Activated T-helper 1 cell treated with anti-CD3 and anti-CD28 coated beads, Interleukin-12 subunit alpha, Interleukin-12 subunit beta, Interleukin-2, Interleukin-4 antibody, amounts not matched to agents 30 ng/mL and 10 ng/mL and 1 ng/mL, durations not matched to agents 14 hours and 24 hours and 36 hours (primary cell): Measurements from ENCODE around the gene KCNQ5. TPM values are rescaled to one million over a fixed set of nuclear protein-coding genes. Genes with fewer than 3 reads are reported as not detected.

Experiments used
- DNase-seq: peaks from one replicate; pipeline ENCODE4 v3.0.0; 2021; ENCODE audit warnings: low spot score
- H3K27ac Mint-ChIP-seq: one replicate; pipeline ENCODE4 v1.8.0; 2021; ENCODE audit warnings: mild to moderate bottlenecking, mixed read lengths
- H3K27me3 Mint-ChIP-seq: one replicate; pipeline ENCODE4 v1.8.0; 2022; ENCODE audit warnings: mild to moderate bottlenecking, moderate library complexity, mixed read lengths; ENCODE audit not compliant: insufficient read depth
- H3K36me3 Mint-ChIP-seq: one replicate; pipeline ENCODE4 v1.8.0; 2021; ENCODE audit warnings: low read depth, mixed read lengths
- H3K4me1 Mint-ChIP-seq: one replicate; pipeline ENCODE4 v1.8.0; 2021; ENCODE audit warnings: low read depth, mixed read lengths
- H3K4me3 Mint-ChIP-seq: one replicate; pipeline ENCODE4 v1.8.0; 2021; ENCODE audit warnings: mild to moderate bottlenecking, moderate library complexity, mixed read lengths
- H3K9me3 Mint-ChIP-seq: one replicate; pipeline ENCODE4 v1.8.0; 2021; ENCODE audit warnings: mixed read lengths
- intact Hi-C: fragments of 100-400 bp; cut with micrococcal nuclease; formaldehyde crosslinking; loops from one replicate; pipeline ENCODE4 v1.15.1; 2024
- total RNA-seq: library from RNA; stranded (reverse); gene quantifications from 2 replicates; pipeline ENCODE4 v1.2.3, GENCODE V29; 2022

KCNQ5 gene
- total RNA-seq, 1 donor from 2014 or later, result 12.6 TPM

DNA sequence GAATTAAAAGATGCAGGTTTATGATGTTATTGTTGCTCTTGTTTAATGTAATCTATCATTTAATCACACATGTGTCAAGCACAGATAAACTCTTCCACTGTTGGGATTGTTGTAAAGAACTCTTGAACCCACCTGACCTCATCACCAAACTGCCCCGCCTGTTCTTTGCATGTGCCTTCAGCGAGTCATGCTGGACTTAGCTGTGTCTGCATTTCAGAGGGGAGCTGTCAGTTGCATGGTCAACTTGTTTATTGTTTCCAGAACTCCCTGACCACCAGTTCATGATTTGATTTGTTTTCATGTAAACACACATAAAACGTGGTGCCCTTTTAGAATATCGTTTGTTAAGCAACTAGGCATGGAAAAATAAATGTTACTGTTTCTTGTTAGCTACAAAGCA, 509.8 kb downstream of the KCNQ5 start:
- Mint-ChIP-seq H3K27me3 (peaks cover 11% of the 10 kb centered on the region), H3K27ac (no peak overlapping the region), H3K4me1 (peaks cover 5% of the 10 kb centered on the region), H3K4me3 (no peak overlapping the region), H3K9me3 (no peaks in the 10 kb centered on the region), H3K36me3 (no peaks in the 10 kb centered on the region)
- DNase-seq, result no peak
- intact Hi-C loops, result loop anchor here (2.0 to 5.0 kb wide), 2 partner anchors 49 to 609 kb away; no protein-coding TSS in a partner anchor

DNA sequence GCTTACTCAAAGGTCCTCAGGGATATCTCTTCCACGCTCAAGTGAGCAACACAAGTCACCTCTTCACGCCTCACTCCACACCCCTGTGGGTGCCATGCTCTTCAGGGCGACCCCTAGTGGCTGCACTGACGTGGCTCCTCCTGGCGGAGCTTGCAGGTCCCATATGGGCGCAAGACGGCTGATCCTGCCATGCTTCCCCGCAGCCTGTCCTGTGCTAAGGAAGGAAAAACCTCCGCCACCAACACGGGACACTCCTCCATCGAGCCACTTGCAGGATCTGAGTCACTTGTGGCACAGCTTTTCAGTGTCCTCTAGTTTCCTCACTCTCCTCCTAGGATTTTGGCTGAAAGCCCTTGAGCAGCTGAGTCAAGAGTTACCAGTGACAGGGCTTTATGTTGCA, 512.7 kb downstream of the KCNQ5 start:
- Mint-ChIP-seq H3K36me3 (no peaks in the 10 kb centered on the region), H3K4me3 (no peak overlapping the region), H3K4me1 (peaks cover 3% of the 10 kb centered on the region), H3K27ac (no peak overlapping the region), H3K27me3 (peaks cover 4% of the 10 kb centered on the region), H3K9me3 (no peaks in the 10 kb centered on the region)
- intact Hi-C loops, result loop anchor here (5.0 kb wide), 1 partner anchor 612 kb away; no protein-coding TSS in a partner anchor
- DNase-seq, result no peak

DNA sequence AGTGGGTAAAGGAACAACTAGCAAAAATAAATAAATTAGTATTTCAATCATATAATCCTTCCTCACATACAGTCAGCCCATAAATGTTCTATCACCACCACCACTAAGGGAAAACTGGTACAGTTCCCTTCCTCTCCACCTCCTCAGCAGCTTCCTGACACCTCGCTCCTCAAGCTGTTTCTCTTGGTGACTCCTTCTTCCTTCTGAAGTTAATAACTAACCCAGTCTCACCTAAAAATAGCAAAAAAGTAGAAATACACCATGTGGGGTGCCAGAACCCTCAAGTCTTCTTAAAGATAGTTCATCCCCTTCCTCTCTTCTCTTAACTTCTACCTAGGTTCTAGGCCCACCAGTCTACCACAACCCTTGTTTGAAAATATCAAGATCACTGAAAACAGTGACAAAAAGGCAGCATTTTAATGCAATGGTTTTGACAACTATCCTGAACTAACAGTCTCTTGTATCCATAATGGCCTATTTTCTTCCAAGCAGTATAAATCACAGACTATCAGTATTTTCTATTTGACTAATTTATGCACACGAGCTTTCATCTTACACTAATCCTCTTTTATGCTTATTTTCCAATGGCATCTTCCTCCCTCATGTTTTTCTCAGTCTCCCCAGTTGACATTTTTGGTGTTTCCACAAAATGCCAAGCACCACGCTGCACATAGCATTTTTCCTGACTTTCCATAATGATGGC, 518.0 kb downstream of the KCNQ5 start:
- Mint-ChIP-seq H3K27ac (no peak overlapping the region), H3K36me3 (no peaks in the 10 kb centered on the region)
- intact Hi-C loops, result no loop called here

DNA sequence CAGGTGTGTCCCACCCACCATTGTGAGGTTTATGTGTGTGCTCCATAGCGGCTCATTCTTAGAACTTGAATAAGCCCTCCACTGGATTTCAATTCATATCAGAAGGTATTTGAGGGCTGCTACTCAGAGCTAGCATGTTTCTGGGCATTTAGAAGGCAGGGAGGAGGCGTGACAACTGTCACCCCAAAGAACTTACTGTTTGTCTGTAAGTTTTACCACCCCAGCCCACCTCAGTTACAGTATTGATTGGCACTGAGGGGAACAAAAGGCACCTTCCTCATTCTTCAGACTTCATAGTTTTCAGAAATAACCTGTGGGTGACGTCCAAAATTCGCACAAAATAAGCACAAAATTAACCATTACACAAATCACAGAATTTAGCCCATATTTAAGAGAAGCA, 521.7 kb downstream of the KCNQ5 start:
- no peak overlapping the region for H3K27ac Mint-ChIP-seq
- H3K4me1 Mint-ChIP-seq, result no peaks in the 10 kb centered on the region
- intact Hi-C loops, result no loop called here
- no peaks in the 10 kb centered on the region for H3K36me3 Mint-ChIP-seq
- H3K27me3 Mint-ChIP-seq, result peaks cover 2% of the 10 kb centered on the region
- DNase-seq, result no peak
- H3K9me3 Mint-ChIP-seq, result no peaks in the 10 kb centered on the region
- no peak overlapping the region for H3K4me3 Mint-ChIP-seq

More for the DNA sequence above, 518.0 kb downstream of the KCNQ5 start:
- Mint-ChIP-seq H3K27me3 (no peaks in the 10 kb centered on the region), H3K4me3 (no peak overlapping the region), H3K9me3 (no peaks in the 10 kb centered on the region), H3K4me1 (no peaks in the 10 kb centered on the region)
- DNase-seq, result no peak

DNA sequence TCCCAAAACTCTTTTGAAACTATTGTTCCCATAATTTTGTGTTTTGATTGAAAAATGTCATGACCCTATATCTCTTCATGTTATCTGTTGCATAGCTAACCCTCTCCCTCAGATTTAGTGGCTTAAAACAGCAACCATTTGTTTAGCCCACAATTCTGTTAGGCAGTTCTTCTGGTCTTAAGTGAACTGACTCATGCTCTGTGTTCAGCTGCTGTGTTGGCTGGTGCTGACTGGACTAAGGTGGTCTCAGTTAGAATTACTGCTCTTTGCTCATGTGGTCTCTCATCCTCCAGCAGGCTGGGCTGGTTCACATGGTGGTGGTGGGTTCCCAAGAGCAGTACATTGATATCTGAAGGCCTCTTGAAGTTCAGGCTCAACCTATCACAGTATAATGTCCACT, 522.7 kb downstream of the KCNQ5 start:
- no peaks in the 10 kb centered on the region for H3K36me3 Mint-ChIP-seq
- H3K27me3 Mint-ChIP-seq, result peaks cover 2% of the 10 kb centered on the region
- H3K4me1 Mint-ChIP-seq, result no peaks in the 10 kb centered on the region
- intact Hi-C loops, result no loop called here
- H3K4me3 Mint-ChIP-seq, result no peak overlapping the region
- DNase-seq, result no peak
- H3K27ac Mint-ChIP-seq, result no peak overlapping the region
- H3K9me3 Mint-ChIP-seq, result no peaks in the 10 kb centered on the region

DNA sequence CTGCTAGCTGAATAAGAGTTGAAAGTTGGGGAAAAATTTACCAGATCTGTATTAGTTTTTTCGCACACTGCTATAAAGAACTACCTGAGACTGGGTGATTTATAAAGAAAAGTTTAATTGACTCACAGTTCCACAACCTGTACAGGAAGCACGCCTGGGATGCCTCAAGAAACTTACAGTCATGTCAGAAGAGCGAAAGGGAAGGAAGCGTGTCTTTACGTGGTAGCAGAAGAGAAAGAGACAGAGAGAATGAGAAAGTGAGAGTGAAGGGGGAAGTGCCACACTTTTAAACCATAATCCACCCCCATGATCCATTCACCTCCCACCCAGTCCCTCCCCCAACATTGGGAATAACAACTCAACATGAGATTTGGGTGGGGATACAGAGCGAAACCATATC, 523.8 kb downstream of the KCNQ5 start:
- no peaks in the 10 kb centered on the region for H3K4me1 Mint-ChIP-seq
- H3K36me3 Mint-ChIP-seq, result no peaks in the 10 kb centered on the region
- no peak overlapping the region for H3K4me3 Mint-ChIP-seq
- H3K27ac Mint-ChIP-seq, result no peak overlapping the region
- H3K27me3 Mint-ChIP-seq, result peaks cover 2% of the 10 kb centered on the region
- intact Hi-C loops, result no loop called here
- no peak for DNase-seq
- no peaks in the 10 kb centered on the region for H3K9me3 Mint-ChIP-seq

DNA sequence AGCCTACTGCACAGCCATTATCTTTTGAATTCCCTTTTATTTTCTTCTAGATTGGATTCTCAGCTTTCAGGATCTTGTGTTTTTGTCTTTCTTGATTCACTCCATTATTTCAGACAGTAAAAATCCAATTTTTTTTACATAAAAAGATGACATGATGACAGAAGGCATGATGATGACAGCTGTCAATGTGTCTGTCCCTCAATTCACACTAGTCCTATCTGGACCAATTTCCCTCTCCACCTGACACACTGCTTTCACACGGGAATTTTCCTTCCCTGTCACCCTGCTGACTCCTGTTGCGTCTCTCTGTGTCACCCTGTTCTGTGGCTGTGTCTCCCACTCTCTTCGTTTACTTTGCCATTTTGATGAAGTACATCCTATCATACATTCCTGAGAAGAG, 529.9 kb downstream of the KCNQ5 start:
- intact Hi-C loops, result no loop called here
- Mint-ChIP-seq H3K9me3 (no peaks in the 10 kb centered on the region), H3K36me3 (no peaks in the 10 kb centered on the region), H3K4me1 (no peaks in the 10 kb centered on the region), H3K27me3 (no peaks in the 10 kb centered on the region), H3K27ac (no peak overlapping the region), H3K4me3 (no peak overlapping the region)
- DNase-seq, result no peak

DNA sequence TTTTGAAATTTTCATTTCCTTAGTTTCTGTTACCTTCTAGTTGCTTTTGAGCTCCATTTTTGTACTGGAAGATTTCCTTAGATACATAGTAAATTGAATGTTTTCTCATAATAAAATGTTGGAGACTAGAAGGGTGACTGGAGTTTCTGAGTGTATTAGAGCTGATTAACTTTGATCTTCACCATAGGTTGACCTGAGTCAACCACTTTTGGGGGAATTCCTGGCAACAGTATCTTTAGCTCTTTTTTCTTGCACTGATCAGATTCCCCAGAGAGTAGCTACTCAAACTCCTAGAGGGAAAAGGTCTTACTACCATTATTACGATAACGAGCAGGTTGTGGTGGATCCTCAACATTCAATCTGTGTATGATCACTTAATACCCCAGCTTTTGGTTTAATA, 530.7 kb downstream of the KCNQ5 start:
- no peaks in the 10 kb centered on the region for H3K27me3 Mint-ChIP-seq
- no peak overlapping the region for H3K27ac Mint-ChIP-seq
- H3K4me1 Mint-ChIP-seq, result no peaks in the 10 kb centered on the region
- H3K4me3 Mint-ChIP-seq, result no peak overlapping the region
- no peak for DNase-seq
- H3K36me3 Mint-ChIP-seq, result no peaks in the 10 kb centered on the region
- intact Hi-C loops, result no loop called here
- H3K9me3 Mint-ChIP-seq, result no peaks in the 10 kb centered on the region

DNA sequence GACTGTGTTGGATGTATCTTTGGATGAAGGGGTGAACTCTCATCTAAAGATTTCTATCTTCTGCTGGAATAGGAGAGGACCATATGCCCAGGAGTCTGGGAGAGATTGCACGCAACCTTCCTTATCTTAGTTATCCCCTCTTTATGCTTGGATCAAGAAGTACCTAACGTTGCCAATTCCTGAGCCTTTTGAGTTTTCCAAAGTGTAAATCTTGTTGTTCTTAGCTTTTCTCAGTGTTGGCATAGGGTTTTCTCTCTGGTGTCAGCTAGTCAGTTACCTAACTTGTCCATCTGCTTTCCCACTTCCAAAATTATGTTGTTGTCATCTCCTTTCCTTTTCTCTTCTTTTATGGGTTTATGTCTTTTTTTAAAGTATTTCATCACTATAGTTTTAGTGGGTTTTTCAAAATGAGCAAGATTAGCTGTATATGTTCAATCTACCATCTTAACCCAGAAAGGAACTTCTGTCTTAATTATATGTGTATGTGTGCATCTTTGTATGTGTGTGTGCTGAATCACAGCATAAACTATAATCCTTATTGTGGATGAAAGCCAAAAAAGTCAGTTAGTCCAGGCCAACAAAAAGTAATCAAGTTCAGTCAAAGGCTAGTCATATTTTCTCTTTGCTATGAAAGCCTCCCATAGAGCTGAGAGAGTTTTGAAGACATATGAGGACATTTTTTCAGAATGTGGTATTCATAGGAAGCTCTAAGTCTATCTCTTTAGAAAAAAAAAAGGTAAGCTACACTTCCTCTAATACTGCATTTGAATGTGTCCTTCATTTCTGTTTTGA, 531.3 kb downstream of the KCNQ5 start:
- no peaks in the 10 kb centered on the region for H3K9me3 Mint-ChIP-seq
- no peak overlapping the region for H3K27ac Mint-ChIP-seq
- DNase-seq, result no peak
- no peaks in the 10 kb centered on the region for H3K4me1 Mint-ChIP-seq
- intact Hi-C loops, result no loop called here
- H3K27me3 Mint-ChIP-seq, result no peaks in the 10 kb centered on the region
- no peak overlapping the region for H3K4me3 Mint-ChIP-seq
- no peaks in the 10 kb centered on the region for H3K36me3 Mint-ChIP-seq

DNA sequence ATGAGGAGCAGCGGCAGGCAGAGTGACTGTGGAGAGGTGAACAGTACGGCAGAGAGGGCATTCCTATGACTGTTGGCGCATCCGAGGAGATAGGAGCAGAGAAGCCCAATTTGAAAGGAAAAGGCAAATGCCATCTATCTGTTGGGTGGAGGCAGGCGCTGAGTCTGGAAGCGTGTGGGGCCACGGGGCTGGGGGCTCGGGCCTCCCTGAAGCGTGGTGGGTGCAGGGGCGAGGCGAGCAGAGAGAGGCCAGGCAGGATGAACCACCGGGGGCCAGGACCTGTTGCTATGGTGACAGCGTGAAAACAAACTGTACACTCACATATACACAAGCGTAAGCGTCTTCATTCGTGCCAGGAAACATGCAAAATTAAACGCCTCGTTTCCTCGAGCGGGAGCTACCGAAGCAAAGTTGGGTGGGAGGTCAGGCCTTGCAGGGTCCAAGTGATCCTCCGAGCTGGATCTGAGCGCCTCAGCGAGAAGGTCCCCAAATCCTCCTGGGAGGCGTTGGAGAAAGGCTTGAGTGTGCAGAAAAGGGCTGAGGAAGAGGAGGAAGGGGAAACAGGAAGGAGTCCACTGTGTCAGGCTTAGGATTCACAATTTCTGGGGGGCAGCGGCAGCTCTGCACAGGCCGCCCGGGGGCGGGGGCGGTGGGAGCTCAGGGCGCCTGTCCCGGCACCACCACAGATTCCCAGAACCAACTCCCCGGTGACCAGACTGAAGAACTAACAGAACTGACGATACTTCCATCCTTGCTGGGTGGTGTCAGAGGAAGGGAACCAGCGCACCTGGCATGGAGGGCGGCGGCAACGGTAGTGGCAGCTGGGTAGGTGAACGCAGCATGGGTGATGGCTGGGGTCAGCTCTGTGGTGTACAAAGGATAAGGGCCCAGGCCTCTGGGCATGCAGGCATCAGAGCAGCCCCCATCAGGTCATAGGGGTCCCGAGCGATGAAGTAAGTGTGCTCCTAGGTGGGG, 535.2 kb downstream of the KCNQ5 start:
- Mint-ChIP-seq H3K4me3 (no peak overlapping the region), H3K36me3 (no peaks in the 10 kb centered on the region), H3K9me3 (no peaks in the 10 kb centered on the region), H3K27me3 (no peaks in the 10 kb centered on the region), H3K4me1 (no peaks in the 10 kb centered on the region), H3K27ac (no peak overlapping the region)
- intact Hi-C loops, result no loop called here
- no peak for DNase-seq

DNA sequence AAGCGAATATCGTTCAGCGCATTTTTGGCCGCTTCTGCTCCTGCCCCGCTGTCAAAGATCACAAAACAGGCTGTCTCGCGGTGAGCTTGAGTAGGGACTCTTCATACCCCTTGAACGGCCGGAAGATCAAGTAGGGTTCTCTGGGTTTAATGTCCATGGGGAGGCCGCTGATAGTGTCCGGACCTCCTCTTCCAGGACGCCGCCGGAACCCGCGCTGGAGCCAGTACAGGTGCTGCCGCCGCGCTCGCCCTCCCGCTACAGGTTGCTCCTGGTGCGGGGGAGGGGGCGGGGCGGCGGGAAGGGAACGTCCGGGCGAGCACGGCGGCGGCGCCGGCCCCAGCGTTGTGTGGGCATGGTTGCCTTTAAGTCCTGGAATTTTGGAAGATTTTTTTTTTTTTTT, 536.0 kb downstream of the KCNQ5 start:
- Mint-ChIP-seq H3K4me3 (no peak overlapping the region), H3K27me3 (no peaks in the 10 kb centered on the region), H3K36me3 (no peaks in the 10 kb centered on the region), H3K27ac (no peak overlapping the region), H3K4me1 (no peaks in the 10 kb centered on the region), H3K9me3 (no peaks in the 10 kb centered on the region)
- DNase-seq, result no peak
- intact Hi-C loops, result no loop called here

DNA sequence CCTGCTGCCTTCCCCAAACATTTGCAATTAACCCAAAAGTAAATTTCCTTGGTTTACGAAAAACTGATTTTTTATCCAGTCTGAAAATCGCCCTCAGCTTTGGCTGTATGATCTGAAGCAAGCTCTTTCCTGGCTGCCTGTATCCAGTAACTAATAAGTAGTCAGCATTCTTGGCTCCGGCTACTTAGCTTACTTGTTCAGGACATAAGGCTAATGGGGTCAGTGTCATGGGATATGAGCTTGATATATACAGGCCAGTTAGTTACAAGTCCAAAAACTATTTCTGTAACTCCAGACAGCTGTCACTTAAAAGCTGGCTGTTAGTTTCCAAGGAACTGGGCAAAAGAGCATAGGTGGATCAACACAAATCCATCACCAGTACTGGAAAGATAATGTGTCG, 547.2 kb downstream of the KCNQ5 start:
- intact Hi-C loops, result no loop called here
- Mint-ChIP-seq H3K9me3 (no peaks in the 10 kb centered on the region), H3K27me3 (no peaks in the 10 kb centered on the region), H3K4me3 (no peak overlapping the region), H3K4me1 (no peaks in the 10 kb centered on the region), H3K27ac (no peak overlapping the region), H3K36me3 (no peaks in the 10 kb centered on the region)
- DNase-seq, result no peak

DNA sequence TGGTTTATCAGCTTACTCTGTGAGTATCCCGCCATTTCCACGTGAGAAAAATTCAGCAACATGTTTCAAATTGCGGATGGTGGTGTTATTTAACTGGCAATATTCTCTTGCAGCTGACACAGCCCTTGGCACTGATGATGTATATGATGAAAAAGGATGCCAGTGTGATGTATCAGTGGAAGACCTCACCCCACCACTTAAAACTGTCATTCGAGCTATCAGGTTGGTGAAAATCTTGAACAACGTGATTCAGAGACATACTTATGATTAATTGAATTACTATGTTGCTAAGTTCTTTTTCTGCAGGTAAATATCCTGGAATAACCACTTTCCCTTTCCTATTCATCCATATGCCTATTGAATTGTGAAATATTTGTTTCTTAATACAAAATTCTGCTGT, 547.8 kb downstream of the KCNQ5 start:
- Mint-ChIP-seq H3K27ac (no peak overlapping the region), H3K4me3 (no peak overlapping the region), H3K27me3 (no peaks in the 10 kb centered on the region), H3K4me1 (no peaks in the 10 kb centered on the region), H3K36me3 (no peaks in the 10 kb centered on the region), H3K9me3 (no peaks in the 10 kb centered on the region)
- no peak for DNase-seq
- intact Hi-C loops, result no loop called here
